ENCODE measurements around the gene WDCP.

GRCh38 chr2:24052951-24053350, 5.8 kb upstream of the WDCP start:
- TF ChIP-seq ARNTL (CRISPR knock-in tag; IDR thresholded peaks at IDR 0.05; ENCODE audit: borderline replicate concordance, low read depth), result no peak
- TF ChIP-seq RARB (CRISPR knock-in tag; IDR thresholded peaks at IDR 0.05), result no peak
- TF ChIP-seq CREB5 (CRISPR knock-in tag; IDR thresholded peaks at IDR 0.05; ENCODE audit: low read depth), result no peak
- no peak for TF ChIP-seq TSHZ2 (CRISPR knock-in tag; IDR thresholded peaks at IDR 0.05)
- TF ChIP-seq BACH2 (CRISPR knock-in tag; IDR thresholded peaks at IDR 0.05; ENCODE audit: borderline replicate concordance), result no peak
- TF ChIP-seq GLIS3 (CRISPR knock-in tag; IDR thresholded peaks at IDR 0.05), result no peak
- TF ChIP-seq ZFP3 (CRISPR knock-in tag; IDR thresholded peaks at IDR 0.05), result no peak
- no peak for TF ChIP-seq PATZ1 (CRISPR knock-in tag; IDR thresholded peaks at IDR 0.05; ENCODE audit: borderline replicate concordance)
- TF ChIP-seq SNAI2 (CRISPR knock-in tag; IDR thresholded peaks at IDR 0.05), result no peak
- no peak for TF ChIP-seq ISL1 (CRISPR knock-in tag; IDR thresholded peaks at IDR 0.05)
- no peak for TF ChIP-seq ZNF70 (CRISPR knock-in tag; IDR thresholded peaks at IDR 0.05)
